KMS-11 (cell line): ENCODE measurements around the gene RNF167.
A peak's percentile ranks its signal among the peaks of the same experiment; 100 is the strongest.

Experiments used
- H2AFZ ChIP-seq: fragments of 200-600 bp; sonication (generic); 2 replicates; pipeline ENCODE4 v1.6.1; 2016; ENCODE audit warnings: antibody characterized with exemption, mixed run types, low read depth
- H3K27ac ChIP-seq: fragments of 200-600 bp; sonication (generic); 2 replicates; pipeline ENCODE4 v1.6.1; 2016; ENCODE audit warnings: mild to moderate bottlenecking, mixed run types
- H3K27me3 ChIP-seq: fragments of 200-600 bp; sonication (generic); 2 replicates; pipeline ENCODE4 v1.6.1; 2017; ENCODE audit warnings: mild to moderate bottlenecking, low read depth, mixed run types, moderate library complexity; ENCODE audit not compliant: insufficient read depth
- H3K36me3 ChIP-seq: fragments of 200-600 bp; sonication (generic); 2 replicates; pipeline ENCODE4 v1.6.1; 2017; ENCODE audit warnings: mild to moderate bottlenecking, mixed run types; ENCODE audit not compliant: insufficient read depth
- H3K4me1 ChIP-seq: fragments of 200-600 bp; sonication (generic); 2 replicates; pipeline ENCODE4 v1.6.1; 2016; ENCODE audit warnings: mild to moderate bottlenecking, low read depth, mixed run types; ENCODE audit not compliant: poor library complexity, severe bottlenecking
- H3K4me2 ChIP-seq: fragments of 200-600 bp; sonication (generic); 2 replicates; pipeline ENCODE4 v1.7.0; 2016; ENCODE audit warnings: mild to moderate bottlenecking, mixed run types
- H3K4me3 ChIP-seq: fragments of 200-600 bp; sonication (generic); IDR thresholded peaks from 2 replicates; pipeline ENCODE4 v1.6.1; 2017; ENCODE audit warnings: low read depth, low read length, mixed read lengths; ENCODE audit not compliant: insufficient read depth
- H3K79me2 ChIP-seq: fragments of 200-600 bp; sonication (generic); 2 replicates; pipeline ENCODE4 v1.6.1; 2016; ENCODE audit warnings: low read depth, mixed run types; ENCODE audit not compliant: insufficient read depth
- H3K9ac ChIP-seq: fragments of 200-600 bp; sonication (generic); 2 replicates; pipeline ENCODE4 v1.6.1; 2016; ENCODE audit warnings: mild to moderate bottlenecking, mixed run types
- H4K20me1 ChIP-seq: fragments of 200-600 bp; sonication (generic); 2 replicates; pipeline ENCODE4 v1.6.1; 2016; ENCODE audit warnings: mild to moderate bottlenecking, mixed run types; ENCODE audit not compliant: insufficient read depth
- TF ChIP-seq, protein P1 (sequence below): fragments of 200-600 bp; sonication (generic); conservative IDR thresholded peaks from 2 replicates; pipeline ENCODE4 v1.6.1; 2017; ENCODE audit warnings: low read depth, mild to moderate bottlenecking, antibody characterized with exemption, low read length, moderate library complexity, mixed read lengths

The RNF167 gene

GRCh38 chr17:4939796-4940554, at the start of gene RNF167, which contains the start of gene SLC25A11:
Gene RNF167, plus strand, starts transcription at chr17:4940268. Its CDS starts 642 bp downstream, at chr17:4940910.
Gene SLC25A11, minus strand, starts transcription at chr17:4940046. Its CDS starts 136 bp downstream, at chr17:4939910.
- H3K4me3 ChIP-seq, result no peak within 1 kb of the TSS
- H3K4me2 ChIP-seq, result peak within 1 kb of the TSS; percentile 45; the same call in 1 of the 2 replicates
- no peaks in the 10 kb centered on the region for H3K27me3 ChIP-seq
- H3K4me1 ChIP-seq, result no peaks in the 10 kb centered on the region
- H3K9ac ChIP-seq, result peak within 1 kb of the TSS; percentile 73; the same call in 1 of the 2 replicates
- TF ChIP-seq, protein P1, sequence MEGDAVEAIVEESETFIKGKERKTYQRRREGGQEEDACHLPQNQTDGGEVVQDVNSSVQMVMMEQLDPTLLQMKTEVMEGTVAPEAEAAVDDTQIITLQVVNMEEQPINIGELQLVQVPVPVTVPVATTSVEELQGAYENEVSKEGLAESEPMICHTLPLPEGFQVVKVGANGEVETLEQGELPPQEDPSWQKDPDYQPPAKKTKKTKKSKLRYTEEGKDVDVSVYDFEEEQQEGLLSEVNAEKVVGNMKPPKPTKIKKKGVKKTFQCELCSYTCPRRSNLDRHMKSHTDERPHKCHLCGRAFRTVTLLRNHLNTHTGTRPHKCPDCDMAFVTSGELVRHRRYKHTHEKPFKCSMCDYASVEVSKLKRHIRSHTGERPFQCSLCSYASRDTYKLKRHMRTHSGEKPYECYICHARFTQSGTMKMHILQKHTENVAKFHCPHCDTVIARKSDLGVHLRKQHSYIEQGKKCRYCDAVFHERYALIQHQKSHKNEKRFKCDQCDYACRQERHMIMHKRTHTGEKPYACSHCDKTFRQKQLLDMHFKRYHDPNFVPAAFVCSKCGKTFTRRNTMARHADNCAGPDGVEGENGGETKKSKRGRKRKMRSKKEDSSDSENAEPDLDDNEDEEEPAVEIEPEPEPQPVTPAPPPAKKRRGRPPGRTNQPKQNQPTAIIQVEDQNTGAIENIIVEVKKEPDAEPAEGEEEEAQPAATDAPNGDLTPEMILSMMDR, result no peak
- no peaks in the 10 kb centered on the region for H3K79me2 ChIP-seq
- no peaks in the 10 kb centered on the region for H4K20me1 ChIP-seq
- no peak within 1 kb of the TSS; the same call in 1 of the 2 replicates for H2AFZ ChIP-seq
- no peaks in the 10 kb centered on the region for H3K36me3 ChIP-seq
- peak within 1 kb of the TSS; percentile 60 for H3K27ac ChIP-seq

GRCh38 chr17:4891411-4892410, 48.4 kb upstream of the RNF167 start:
- no peak overlapping the region for H3K4me2 ChIP-seq
- no peaks in the 10 kb centered on the region for H3K36me3 ChIP-seq
- H4K20me1 ChIP-seq, result no peaks in the 10 kb centered on the region
- TF ChIP-seq, protein P1, result no peak
- H2AFZ ChIP-seq, result no peak overlapping the region
- no peaks in the 10 kb centered on the region for H3K79me2 ChIP-seq
- H3K4me3 ChIP-seq, result no peak overlapping the region
- H3K4me1 ChIP-seq, result no peaks in the 10 kb centered on the region
- no peak overlapping the region for H3K27ac ChIP-seq
- no peaks in the 10 kb centered on the region for H3K27me3 ChIP-seq
- H3K9ac ChIP-seq, result no peak overlapping the region

GRCh38 chr17:4892499-4893221, 47.4 kb upstream of the RNF167 start:
- Histone ChIP-seq H3K27ac (no peak overlapping the region), H3K79me2 (no peaks in the 10 kb centered on the region), H3K36me3 (no peaks in the 10 kb centered on the region), H3K27me3 (no peaks in the 10 kb centered on the region), H3K4me2 (no peak overlapping the region), H3K4me1 (no peaks in the 10 kb centered on the region), H2AFZ (no peak overlapping the region), H3K4me3 (no peak overlapping the region), H3K9ac (no peak overlapping the region), H4K20me1 (no peaks in the 10 kb centered on the region)
- TF ChIP-seq, protein P1, result no peak

DNA sequence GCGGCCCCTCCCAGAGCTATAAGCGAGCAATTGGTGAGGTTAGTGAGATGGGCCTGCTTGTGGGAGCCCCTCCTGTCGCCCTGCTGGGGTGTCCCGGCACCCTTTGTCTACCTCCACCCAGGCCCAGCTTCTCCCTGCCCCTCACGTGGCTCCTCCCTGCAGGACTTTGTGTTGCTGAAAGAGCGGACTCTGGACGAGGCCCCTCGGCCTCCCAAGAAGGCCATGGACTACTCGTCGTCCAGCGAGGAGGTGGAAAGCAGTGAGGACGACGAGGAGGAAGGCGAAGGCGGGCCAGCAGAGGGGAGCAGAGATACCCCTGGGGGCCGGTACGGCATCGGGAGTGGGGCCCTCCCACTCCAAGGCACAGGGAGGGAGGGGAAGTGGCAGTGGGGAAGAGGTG, 46.8 kb upstream of the RNF167 start:
- no peak overlapping the region for H3K4me2 ChIP-seq
- no peaks in the 10 kb centered on the region for H3K4me1 ChIP-seq
- TF ChIP-seq, protein P1, result no peak
- no peak overlapping the region for H3K4me3 ChIP-seq
- H2AFZ ChIP-seq, result no peak overlapping the region
- no peaks in the 10 kb centered on the region for H3K79me2 ChIP-seq
- no peaks in the 10 kb centered on the region for H4K20me1 ChIP-seq
- no peak overlapping the region for H3K9ac ChIP-seq
- no peaks in the 10 kb centered on the region for H3K36me3 ChIP-seq
- no peaks in the 10 kb centered on the region for H3K27me3 ChIP-seq
- H3K27ac ChIP-seq, result no peak overlapping the region
